GM12878 (cell line): ENCODE data around the gene RASSF6. TPM values are rescaled to one million over a fixed set of nuclear protein-coding genes. Genes with fewer than 3 reads are reported as not detected.

Experiments used
- EGR1 ChIP-seq, 2 experiments: IDR thresholded peaks; 1 replicate in 1 of 2; 2 replicates in 1 of 2; pipeline ENCODE4 v1.6.1; 2011 to 2012; ENCODE audit warnings: low read depth in 2 of 2, low read length in 2 of 2, borderline replicate concordance in 1 of 2, mild to moderate bottlenecking in 1 of 2, moderate library complexity in 1 of 2
- GABPA ChIP-seq: IDR thresholded peaks from 2 replicates; pipeline ENCODE4 v1.6.1; 2014; ENCODE audit warnings: antibody characterized with exemption, low read depth, mild to moderate bottlenecking, inconsistent platforms
- MLLT1 ChIP-seq: fragments of 450-650 bp; IDR thresholded peaks from 2 replicates; pipeline ENCODE4 v1.6.1; 2016; ENCODE audit warnings: mild to moderate bottlenecking
- MTA2 ChIP-seq: fragments of 450-650 bp; IDR thresholded peaks from 2 replicates; pipeline ENCODE4 v1.6.1; 2016; ENCODE audit warnings: low read depth, mild to moderate bottlenecking, moderate library complexity
- NBN ChIP-seq: fragments of 450-650 bp; IDR thresholded peaks from 2 replicates; pipeline ENCODE4 v1.6.1; 2016
- NR2C1 ChIP-seq: fragments of 450-650 bp; IDR thresholded peaks from 2 replicates; pipeline ENCODE4 v1.6.1; 2017; ENCODE audit warnings: antibody characterized with exemption, mild to moderate bottlenecking, moderate library complexity
- RELA ChIP-seq: fragments of 450-650 bp; IDR thresholded peaks from 2 replicates; pipeline ENCODE4 v1.8.0; 2014; ENCODE audit warnings: borderline replicate concordance; ENCODE audit not compliant: partially characterized antibody
- polyA plus RNA-seq, 11 experiments: library from polyadenylated mRNA; depleted of rRNA in 4 of 11; unstranded in 6 of 11; stranded (reverse) in 5 of 11; fragments of >200 nt; fragmentation: Nextera tagmentation in 4 of 11; fragmentation: Illumina TruSeq in 1 of 11; extraction: Ambion mirVana in 4 of 11; extraction: Trizol in 1 of 11; gene quantifications; 1 replicate in 1 of 11; 2 replicates in 10 of 11; pipeline versions ENCODE4 v1.2.1 to v1.2.3, GENCODE V29; 2011 to 2016; ENCODE audit warnings: inconsistent platforms in 2 of 11, missing spikeins in 2 of 11, low read depth in 1 of 11
- total RNA-seq, 4 experiments: library from RNA; depleted of rRNA in 3 of 4; stranded (reverse); fragments of >200 nt in 3 of 4; fragmentation: Illumina TruSeq in 1 of 4; extraction: Trizol in 1 of 4; gene quantifications; 2 replicates each; pipeline versions ENCODE4 v1.2.1 to v1.2.3, GENCODE V29; 2013 to 2021
- TF ChIP-seq, protein P1 (sequence below): fragments of 450-650 bp; conservative IDR thresholded peaks from 2 replicates; pipeline ENCODE4 v1.6.1; 2017; ENCODE audit warnings: mild to moderate bottlenecking, moderate library complexity

Gene RASSF6
- total and polyA plus RNA-seq, 10 of the 15 experiments (the other 5 are each of a cell fraction or from before 2014, with no cell fraction given), result 0.28 to 2.9 (median 0.54) TPM

GRCh38 chr4:73575660-73576059 is 44.6 kb downstream of the RASSF6 start (continued):
- TF ChIP-seq, protein P1, sequence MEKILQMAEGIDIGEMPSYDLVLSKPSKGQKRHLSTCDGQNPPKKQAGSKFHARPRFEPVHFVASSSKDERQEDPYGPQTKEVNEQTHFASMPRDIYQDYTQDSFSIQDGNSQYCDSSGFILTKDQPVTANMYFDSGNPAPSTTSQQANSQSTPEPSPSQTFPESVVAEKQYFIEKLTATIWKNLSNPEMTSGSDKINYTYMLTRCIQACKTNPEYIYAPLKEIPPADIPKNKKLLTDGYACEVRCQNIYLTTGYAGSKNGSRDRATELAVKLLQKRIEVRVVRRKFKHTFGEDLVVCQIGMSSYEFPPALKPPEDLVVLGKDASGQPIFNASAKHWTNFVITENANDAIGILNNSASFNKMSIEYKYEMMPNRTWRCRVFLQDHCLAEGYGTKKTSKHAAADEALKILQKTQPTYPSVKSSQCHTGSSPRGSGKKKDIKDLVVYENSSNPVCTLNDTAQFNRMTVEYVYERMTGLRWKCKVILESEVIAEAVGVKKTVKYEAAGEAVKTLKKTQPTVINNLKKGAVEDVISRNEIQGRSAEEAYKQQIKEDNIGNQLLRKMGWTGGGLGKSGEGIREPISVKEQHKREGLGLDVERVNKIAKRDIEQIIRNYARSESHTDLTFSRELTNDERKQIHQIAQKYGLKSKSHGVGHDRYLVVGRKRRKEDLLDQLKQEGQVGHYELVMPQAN, result no peak
- no peak for TF ChIP-seq GABPA
- no peak for TF ChIP-seq NBN
- TF ChIP-seq NR2C1, result no peak
- TF ChIP-seq EGR1 (IDR thresholded peaks at IDR 0.05; ENCODE audit: borderline replicate concordance in 1 of 2, low read depth in 2 of 2, low read length in 2 of 2), result no peak
- no peak for TF ChIP-seq RELA
- TF ChIP-seq MTA2, result peak; percentile 76
- TF ChIP-seq MLLT1, result no peak
